Mucosa of descending colon (tissue), 3 donors: ENCODE data around the gene TARM1. TPM values are rescaled to one million over a fixed set of nuclear protein-coding genes. Genes with fewer than 3 reads are reported as not detected.

Experiments
- ATAC-seq: fragments of 200-7000 bp; cut with Tn5 transposase; one replicate; pipeline ENCODE4 v1.9.1; 2020; ENCODE audit warnings: mild to moderate bottlenecking, moderate library complexity
- DNase-seq, 3 donors: peaks; one replicate each; pipeline ENCODE4 v3.0.0-alpha.2; 2020
- H3K36me3 ChIP-seq: fragments of 200-600 bp; one replicate; pipeline ENCODE4 v1.8.0; 2021; ENCODE audit warnings: low read depth, mild to moderate bottlenecking
- H3K4me1 ChIP-seq: fragments of 200-600 bp; one replicate; pipeline ENCODE4 v1.8.0; 2021; ENCODE audit warnings: low read depth, mild to moderate bottlenecking
- H3K4me3 ChIP-seq: fragments of 200-600 bp; one replicate; pipeline ENCODE4 v1.8.0; 2021; ENCODE audit warnings: mild to moderate bottlenecking
- H3K9me3 ChIP-seq: fragments of 200-600 bp; one replicate; pipeline ENCODE4 v1.8.0; 2021; ENCODE audit warnings: mild to moderate bottlenecking
- intact Hi-C, 2 donors: fragments of 100-400 bp; cut with DNase I in 1 of 2; cut with micrococcal nuclease in 1 of 2; formaldehyde crosslinking; loops; one replicate each; pipeline versions ENCODE4 v1.11.0 to v1.11.1; 2022; cut with DNase I, micrococcal nuclease
- total RNA-seq, 3 donors: library from RNA; stranded (reverse); fragmentation: NEBNext Ultra II Directional in 2 of 3; extraction: Animal tissue kit (Norgen Biotek cat#: 25700) in 2 of 3; gene quantifications; one replicate each; pipeline versions ENCODE4 v1.2.1 to v1.2.4, GENCODE V29; 2021 to 2023
- TF ChIP-seq, protein P1 (sequence below): fragments of 200-600 bp; IDR thresholded peaks from one replicate; pipeline ENCODE4 v1.8.0; 2022; ENCODE audit warnings: antibody characterized with exemption, mild to moderate bottlenecking
- donor health status: DM: no; HTN: no; CAD: no; lungs with moderate emphysema.
- donor health status: DM: no; HTN: no; CAD: no.
- donor health status: DM: no; HTN: yes; CAD: no.

TARM1 gene
- total RNA-seq, 3 donors from 2014 or later, result not detected

DNA sequence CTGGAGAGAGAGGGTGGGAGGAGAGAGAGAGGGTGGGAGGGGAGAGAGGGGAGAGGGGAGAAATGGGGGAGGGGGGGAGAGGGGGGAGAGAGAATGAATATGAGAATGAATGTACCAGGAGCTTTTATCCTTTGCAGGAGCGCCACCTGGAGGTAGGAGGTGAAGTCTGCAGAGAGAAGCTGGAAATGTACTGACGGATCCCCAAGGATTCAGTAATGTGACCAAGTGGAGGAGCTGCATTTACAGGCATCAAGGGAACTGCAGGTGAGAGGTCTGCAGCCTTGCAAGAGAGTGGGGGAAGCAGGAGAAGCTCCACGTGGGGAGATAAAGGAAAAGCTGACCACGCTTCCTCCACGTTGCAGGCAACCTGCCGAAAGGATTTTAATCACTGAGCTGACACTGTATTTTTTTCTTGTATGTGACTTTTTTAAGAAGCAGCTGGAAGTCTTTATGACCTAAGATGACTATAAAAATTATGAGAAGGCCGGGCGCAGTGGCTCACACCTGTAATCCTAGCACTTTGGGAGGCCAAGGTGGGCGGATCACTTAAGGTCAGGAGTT is 51.2 kb downstream of the TARM1 start:
- ATAC-seq (peak; percentile 75), DNase-seq (peak in 2 of 3 donors; percentile 48 to 65)
- H3K9me3 ChIP-seq, result no peaks in the 10 kb centered on the region
- H3K36me3 ChIP-seq, result no peaks in the 10 kb centered on the region
- intact Hi-C loops, result no loop called here
- H3K4me3 ChIP-seq, result no peak overlapping the region
- H3K4me1 ChIP-seq, result no peaks in the 10 kb centered on the region
- TF ChIP-seq, protein P1, sequence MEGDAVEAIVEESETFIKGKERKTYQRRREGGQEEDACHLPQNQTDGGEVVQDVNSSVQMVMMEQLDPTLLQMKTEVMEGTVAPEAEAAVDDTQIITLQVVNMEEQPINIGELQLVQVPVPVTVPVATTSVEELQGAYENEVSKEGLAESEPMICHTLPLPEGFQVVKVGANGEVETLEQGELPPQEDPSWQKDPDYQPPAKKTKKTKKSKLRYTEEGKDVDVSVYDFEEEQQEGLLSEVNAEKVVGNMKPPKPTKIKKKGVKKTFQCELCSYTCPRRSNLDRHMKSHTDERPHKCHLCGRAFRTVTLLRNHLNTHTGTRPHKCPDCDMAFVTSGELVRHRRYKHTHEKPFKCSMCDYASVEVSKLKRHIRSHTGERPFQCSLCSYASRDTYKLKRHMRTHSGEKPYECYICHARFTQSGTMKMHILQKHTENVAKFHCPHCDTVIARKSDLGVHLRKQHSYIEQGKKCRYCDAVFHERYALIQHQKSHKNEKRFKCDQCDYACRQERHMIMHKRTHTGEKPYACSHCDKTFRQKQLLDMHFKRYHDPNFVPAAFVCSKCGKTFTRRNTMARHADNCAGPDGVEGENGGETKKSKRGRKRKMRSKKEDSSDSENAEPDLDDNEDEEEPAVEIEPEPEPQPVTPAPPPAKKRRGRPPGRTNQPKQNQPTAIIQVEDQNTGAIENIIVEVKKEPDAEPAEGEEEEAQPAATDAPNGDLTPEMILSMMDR, result no peak

DNA sequence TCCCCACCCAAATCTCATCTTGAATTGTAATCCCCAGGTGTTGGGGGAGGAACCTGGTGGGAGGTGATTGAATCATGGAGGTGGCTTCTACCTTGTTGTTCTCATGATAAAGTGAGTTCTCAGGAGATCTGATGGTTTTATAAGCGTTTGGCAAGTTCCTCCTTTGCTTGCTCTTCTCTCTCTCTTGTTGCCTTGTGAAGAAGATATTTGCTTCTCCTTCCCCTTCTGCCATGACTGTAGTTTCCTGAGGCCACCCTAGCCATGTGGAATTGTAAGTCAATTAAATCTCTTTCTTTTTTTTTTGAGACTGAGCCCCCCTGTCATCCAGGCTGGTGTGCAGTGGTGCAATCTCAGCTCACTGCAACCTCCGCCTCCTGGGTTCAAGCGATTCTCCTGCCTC is 51.9 kb downstream of the TARM1 start:
- intact Hi-C loops, result no loop called here
- Histone ChIP-seq H3K9me3 (no peaks in the 10 kb centered on the region), H3K4me1 (no peaks in the 10 kb centered on the region), H3K36me3 (no peaks in the 10 kb centered on the region), H3K4me3 (no peak overlapping the region)
- TF ChIP-seq, protein P1, result no peak
- no peak for ATAC-seq
- no peak for DNase-seq

DNA sequence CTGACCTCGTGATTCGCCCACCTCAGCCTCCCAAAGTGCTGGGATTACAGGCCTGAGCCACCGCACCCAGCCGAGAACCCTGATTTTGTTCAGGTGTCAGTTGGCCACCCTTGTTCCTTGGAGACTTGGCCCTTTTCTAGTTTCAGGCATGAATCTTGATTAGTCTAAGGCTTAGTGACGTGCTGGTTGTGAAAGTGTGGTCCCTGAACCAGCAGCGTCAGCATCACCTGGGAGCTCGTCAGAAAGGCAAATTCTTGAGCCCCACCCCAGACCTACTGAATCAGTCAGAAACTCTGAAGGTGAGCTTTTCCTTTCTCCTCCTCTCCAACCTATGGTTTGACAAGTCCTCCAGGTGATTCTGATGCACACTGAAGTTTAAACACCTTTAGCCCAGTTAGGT is 54.5 kb downstream of the TARM1 start:
- Histone ChIP-seq H3K36me3 (no peaks in the 10 kb centered on the region), H3K4me1 (no peaks in the 10 kb centered on the region), H3K9me3 (no peaks in the 10 kb centered on the region), H3K4me3 (no peak overlapping the region)
- ATAC-seq (no peak), DNase-seq (no peak)
- TF ChIP-seq, protein P1, result no peak
- intact Hi-C loops, result no loop called here

DNA sequence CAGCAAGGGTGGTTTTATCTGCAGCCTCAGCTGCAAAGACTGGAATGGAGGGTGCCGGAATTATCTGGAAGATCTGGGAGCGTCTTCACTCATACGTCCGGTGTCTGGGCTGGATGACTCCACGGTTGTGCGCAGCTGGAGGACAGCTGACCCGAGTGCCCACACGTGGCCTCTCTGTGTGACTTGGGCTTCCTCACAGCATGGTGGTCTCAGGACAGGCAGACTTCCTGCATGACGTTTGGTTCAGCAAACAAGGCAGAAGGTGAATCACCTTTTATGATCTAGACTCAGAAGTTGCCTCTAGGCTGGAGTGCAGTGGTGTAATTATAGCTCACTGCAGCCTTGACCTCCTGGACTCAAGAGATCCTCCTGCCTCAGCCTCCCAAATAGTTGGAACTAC is 56.5 kb downstream of the TARM1 start:
- intact Hi-C loops, result loop anchor here in 1 of 2 donors (5.0 kb wide), 1 partner anchor 182 kb away; no protein-coding TSS in a partner anchor
- ATAC-seq (no peak), DNase-seq (no peak)
- no peaks in the 10 kb centered on the region for H3K36me3 ChIP-seq
- H3K4me3 ChIP-seq, result no peak overlapping the region
- H3K9me3 ChIP-seq, result no peaks in the 10 kb centered on the region
- TF ChIP-seq, protein P1, result no peak
- peaks cover 2% of the 10 kb centered on the region for H3K4me1 ChIP-seq

DNA sequence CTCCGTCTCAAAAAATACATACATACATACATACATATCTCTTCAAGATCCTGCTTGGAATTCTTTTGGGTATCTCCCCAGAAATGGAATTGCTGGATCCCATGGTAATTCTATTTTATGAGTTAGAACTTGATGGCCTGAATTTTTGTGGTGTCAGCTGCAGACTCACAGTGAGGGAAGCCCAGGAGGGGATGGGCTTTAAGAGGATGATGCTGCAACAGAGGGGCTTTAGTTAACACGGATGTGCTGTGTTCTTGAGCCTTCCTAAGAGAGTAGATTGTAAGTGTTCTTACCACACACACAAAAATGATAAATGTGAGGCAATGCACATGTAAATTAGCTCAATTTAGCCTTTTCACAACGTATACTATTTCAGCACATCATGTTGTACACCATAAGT is 58.0 kb downstream of the TARM1 start:
- no peaks in the 10 kb centered on the region for H3K9me3 ChIP-seq
- peaks cover 3% of the 10 kb centered on the region for H3K4me1 ChIP-seq
- H3K4me3 ChIP-seq, result no peak overlapping the region
- TF ChIP-seq, protein P1, result no peak
- DNase-seq (no peak), ATAC-seq (no peak)
- no peaks in the 10 kb centered on the region for H3K36me3 ChIP-seq
- intact Hi-C loops, result loop anchor here in 1 of 2 donors (5.0 kb wide), 1 partner anchor 181 kb away; no protein-coding TSS in a partner anchor
